Stomach smooth muscle (tissue), 2 donors: ENCODE results near the gene DHRSX.
"Not testable (repeated sequence)": the region's sequence is repeated elsewhere in the genome, so short reads cannot be mapped to it uniquely, and the experiment has no call there.

Source experiments
- H3K27ac ChIP-seq: one replicate; pipeline ENCODE4 v1.7.0; 2013; ENCODE audit warnings: mild to moderate bottlenecking, low read length, inconsistent platforms
- H3K27me3 ChIP-seq, 2 donors: one replicate each; pipeline ENCODE4 v1.7.0; 2013; ENCODE audit warnings: low read length in 2 of 2; ENCODE audit not compliant: insufficient read depth in 2 of 2, control insufficient read depth in 1 of 2
- H3K36me3 ChIP-seq, 2 donors: one replicate each; pipeline ENCODE4 v1.7.0; 2013; ENCODE audit warnings: low read length in 2 of 2; ENCODE audit not compliant: control insufficient read depth in 2 of 2, insufficient read depth in 2 of 2
- H3K4me1 ChIP-seq: one replicate; pipeline ENCODE4 v1.7.0; 2013; ENCODE audit warnings: low read length; ENCODE audit not compliant: control insufficient read depth, insufficient read depth
- H3K4me3 ChIP-seq, 2 donors: one replicate each; pipeline ENCODE4 v1.7.0; 2013; ENCODE audit warnings: low read length in 2 of 2
- H3K9ac ChIP-seq, 2 donors: one replicate each; pipeline ENCODE4 v1.7.0; 2013; ENCODE audit warnings: low read length in 2 of 2, mild to moderate bottlenecking in 1 of 2
- H3K9me3 ChIP-seq, 2 donors: one replicate each; pipeline ENCODE4 v1.7.0; 2013; ENCODE audit warnings: low read length in 2 of 2; ENCODE audit not compliant: control insufficient read depth in 2 of 2
- donor health status: healthy.
- donor health status: Pancreatic carcinoma.

DHRSX gene

DNA sequence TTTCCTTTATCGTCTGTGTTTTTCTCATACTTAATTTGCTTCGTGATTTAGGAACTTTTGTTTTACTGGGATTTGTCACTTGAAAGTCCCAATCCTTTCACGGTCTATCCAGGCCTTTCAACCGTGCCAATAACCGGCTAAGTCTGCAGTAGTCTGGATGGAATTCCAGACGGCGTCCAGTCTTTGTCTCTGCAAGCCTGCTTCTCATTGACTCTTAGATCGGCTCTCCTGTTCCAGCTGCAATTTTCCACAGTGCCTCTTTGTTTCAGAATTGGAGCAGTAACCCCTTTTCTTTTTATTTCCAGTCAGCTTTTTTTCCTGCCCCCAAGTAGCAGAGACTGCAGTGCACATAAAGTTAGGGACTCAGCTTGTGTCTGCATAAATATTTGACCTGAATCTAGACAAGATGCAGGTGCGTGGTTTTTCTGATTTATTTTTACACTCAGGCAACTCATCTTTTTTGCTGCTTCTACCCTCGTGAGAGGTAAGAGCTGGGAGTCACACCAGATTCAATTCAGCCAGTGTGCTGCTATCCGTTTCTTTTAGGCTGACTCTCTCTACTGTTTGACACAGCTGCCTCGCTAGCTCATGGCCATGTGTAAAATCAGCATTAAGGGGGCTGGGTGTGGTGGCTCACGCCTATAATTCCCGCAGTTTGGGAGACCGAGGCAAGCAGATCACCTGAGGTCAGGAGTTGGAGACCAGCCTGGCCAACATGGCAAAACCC, 37.4 kb upstream of the DHRSX start:
- Histone ChIP-seq H3K4me3 (no peak overlapping the region), H3K27ac (no peak overlapping the region), H3K9me3 (no peaks in the 10 kb centered on the region), H3K36me3 (no peaks in the 10 kb centered on the region), H3K9ac (no peak overlapping the region), H3K27me3 (no peaks in the 10 kb centered on the region), H3K4me1 (no peaks in the 10 kb centered on the region)

DNA sequence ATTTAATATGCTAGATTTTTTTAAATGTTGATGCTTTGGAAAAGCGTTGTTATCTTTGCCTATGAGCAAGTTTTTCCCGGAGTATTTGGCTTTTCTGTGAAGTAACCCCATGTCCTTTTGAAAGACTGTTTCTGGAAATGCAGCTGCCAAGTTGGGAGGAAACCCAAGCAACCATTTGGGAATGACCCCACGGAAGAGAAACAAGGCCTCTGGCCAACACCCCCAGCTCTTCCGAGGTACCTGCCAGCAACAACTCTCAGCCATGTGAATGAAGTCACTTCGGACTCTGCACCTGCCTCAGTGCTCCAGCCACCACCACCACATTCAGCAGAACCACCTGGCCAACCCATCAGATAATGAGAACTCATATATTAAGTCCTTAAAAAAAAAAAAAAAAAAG, 36.2 kb upstream of the DHRSX start:
- no peak overlapping the region for H3K27ac ChIP-seq
- no peaks in the 10 kb centered on the region for H3K4me1 ChIP-seq
- no peaks in the 10 kb centered on the region for H3K27me3 ChIP-seq
- no peak overlapping the region for H3K4me3 ChIP-seq
- no peaks in the 10 kb centered on the region for H3K36me3 ChIP-seq
- H3K9ac ChIP-seq, result no peak overlapping the region
- no peaks in the 10 kb centered on the region for H3K9me3 ChIP-seq

- H3K9me3 ChIP-seq, result no peaks in the 10 kb centered on the region
Observed at GRCh38 chrX:2536141-2536540, 35.4 kb upstream of the DHRSX start.

DNA sequence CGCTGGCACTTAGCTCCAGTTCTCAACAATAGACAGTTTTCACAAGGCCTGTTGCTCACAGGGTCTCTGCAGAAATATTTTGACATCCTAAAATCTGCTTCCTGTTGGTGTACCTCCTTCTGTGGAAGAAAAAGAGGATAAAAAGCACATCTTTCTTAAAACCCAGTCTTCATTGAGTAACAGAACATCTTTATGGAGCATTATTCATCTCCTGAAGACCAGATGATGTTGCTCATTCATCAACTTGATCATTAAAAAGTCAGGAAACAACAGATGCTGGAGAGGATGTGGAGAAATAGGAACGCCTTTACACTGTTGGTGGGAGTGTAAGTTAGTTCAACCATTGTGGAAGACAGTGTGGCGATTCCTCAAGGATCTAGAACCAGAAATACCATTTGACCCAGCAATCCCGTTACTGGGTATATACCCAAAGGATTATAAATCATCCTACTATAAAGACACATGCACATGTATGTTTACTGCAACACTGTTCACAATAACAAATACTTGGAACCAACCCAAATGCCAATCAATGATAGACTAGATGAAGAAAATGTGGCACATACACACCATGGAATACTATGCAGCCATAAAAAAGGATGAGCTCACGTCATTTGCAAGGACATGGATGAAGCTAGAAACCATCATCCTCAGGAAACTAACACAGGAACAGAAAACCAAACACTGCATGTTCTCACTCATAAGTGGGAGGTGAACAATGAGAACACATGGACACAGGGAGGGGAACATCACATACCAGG, 33.7 kb upstream of the DHRSX start:
- H3K36me3 ChIP-seq, H3K27ac ChIP-seq: not testable (repeated sequence)

More at GRCh38 chrX:2536141-2536540, 35.4 kb upstream of the DHRSX start:
- Histone ChIP-seq H3K4me3 (no peak overlapping the region), H3K27ac (no peak overlapping the region), H3K9ac (no peak overlapping the region), H3K36me3 (no peaks in the 10 kb centered on the region), H3K4me1 (no peaks in the 10 kb centered on the region), H3K27me3 (no peaks in the 10 kb centered on the region)

GRCh38 chrX:2533424-2533823, 32.6 kb upstream of the DHRSX start:
- no peak overlapping the region for H3K4me3 ChIP-seq
- no peaks in the 10 kb centered on the region for H3K27me3 ChIP-seq

More for the DNA sequence above, 33.7 kb upstream of the DHRSX start:
- not testable (repeated sequence) for H3K9ac ChIP-seq, H3K4me1 ChIP-seq, H3K27me3 ChIP-seq, H3K9me3 ChIP-seq, H3K4me3 ChIP-seq

GRCh38 chrX:2526390-2526789, 25.6 kb upstream of the DHRSX start:
- Histone ChIP-seq H3K27ac (no peak overlapping the region), H3K27me3 (peaks cover 0 to 2% of the 10 kb centered on the region in 2 donors), H3K36me3 (no peaks in the 10 kb centered on the region), H3K4me1 (no peaks in the 10 kb centered on the region), H3K4me3 (no peak overlapping the region), H3K9me3 (peaks cover 0 to 3% of the 10 kb centered on the region in 2 donors), H3K9ac (no peak overlapping the region)

More at GRCh38 chrX:2533424-2533823, 32.6 kb upstream of the DHRSX start:
- Histone ChIP-seq H3K36me3 (no peaks in the 10 kb centered on the region), H3K9me3 (no peaks in the 10 kb centered on the region), H3K9ac (no peak overlapping the region), H3K4me1 (no peaks in the 10 kb centered on the region), H3K27ac (no peak overlapping the region)

DNA sequence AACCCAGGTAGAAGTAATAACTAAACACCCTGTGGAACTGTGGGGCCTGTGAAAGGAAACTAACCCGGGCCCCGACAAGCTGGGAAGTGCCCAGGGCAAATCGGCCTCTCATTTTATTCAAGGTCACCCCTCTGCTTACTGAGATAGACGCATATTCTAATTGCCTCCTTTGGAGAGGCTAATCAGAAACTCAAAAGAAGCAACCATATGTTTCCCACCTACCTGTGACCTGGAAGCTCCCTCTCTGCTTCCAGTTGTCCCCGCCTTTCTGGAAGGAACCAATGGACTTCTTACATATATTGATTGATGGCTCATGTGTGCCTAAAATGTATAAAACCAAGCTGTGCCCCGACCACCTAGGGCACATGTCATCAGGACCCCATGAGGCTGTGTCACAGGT, 23.1 kb upstream of the DHRSX start:
- peaks cover 0 to 3% of the 10 kb centered on the region in 2 donors for H3K9me3 ChIP-seq
- H3K9ac ChIP-seq, result no peak overlapping the region
- no peaks in the 10 kb centered on the region for H3K36me3 ChIP-seq
- no peaks in the 10 kb centered on the region for H3K4me1 ChIP-seq
- H3K4me3 ChIP-seq, result no peak overlapping the region
- H3K27me3 ChIP-seq, result peaks cover 0 to 2% of the 10 kb centered on the region in 2 donors
- H3K27ac ChIP-seq, result no peak overlapping the region

DNA sequence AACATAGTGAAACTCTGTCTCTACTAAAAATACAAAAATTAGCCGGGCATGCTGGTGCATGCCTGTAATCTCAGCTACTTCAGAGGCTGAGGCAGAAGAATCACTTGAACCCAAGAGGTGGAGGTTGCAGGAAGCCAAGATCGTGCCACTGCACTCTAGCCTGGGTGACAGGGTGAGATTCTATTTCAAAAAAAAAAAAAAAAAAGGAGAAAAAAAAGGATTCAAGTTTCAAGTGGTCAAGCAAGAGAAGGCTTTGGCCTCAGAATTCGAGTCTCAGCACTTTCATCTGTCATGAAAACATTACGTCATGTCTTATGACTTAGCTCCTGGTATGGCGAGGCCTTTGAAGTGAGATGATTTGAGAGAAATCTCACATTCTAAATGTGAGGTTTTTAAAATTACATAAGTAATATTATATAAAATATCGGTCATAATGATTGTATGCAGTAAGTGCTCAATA, 21.2 kb upstream of the DHRSX start:
- H3K9ac ChIP-seq, result no peak overlapping the region
- no peak overlapping the region for H3K27ac ChIP-seq
- H3K4me3 ChIP-seq, result no peak overlapping the region
- no peaks in the 10 kb centered on the region for H3K36me3 ChIP-seq
- peaks cover 0 to under 1% of the 10 kb centered on the region in 2 donors for H3K27me3 ChIP-seq
- peaks cover 0 to 3% of the 10 kb centered on the region in 2 donors for H3K9me3 ChIP-seq
- no peaks in the 10 kb centered on the region for H3K4me1 ChIP-seq

DNA sequence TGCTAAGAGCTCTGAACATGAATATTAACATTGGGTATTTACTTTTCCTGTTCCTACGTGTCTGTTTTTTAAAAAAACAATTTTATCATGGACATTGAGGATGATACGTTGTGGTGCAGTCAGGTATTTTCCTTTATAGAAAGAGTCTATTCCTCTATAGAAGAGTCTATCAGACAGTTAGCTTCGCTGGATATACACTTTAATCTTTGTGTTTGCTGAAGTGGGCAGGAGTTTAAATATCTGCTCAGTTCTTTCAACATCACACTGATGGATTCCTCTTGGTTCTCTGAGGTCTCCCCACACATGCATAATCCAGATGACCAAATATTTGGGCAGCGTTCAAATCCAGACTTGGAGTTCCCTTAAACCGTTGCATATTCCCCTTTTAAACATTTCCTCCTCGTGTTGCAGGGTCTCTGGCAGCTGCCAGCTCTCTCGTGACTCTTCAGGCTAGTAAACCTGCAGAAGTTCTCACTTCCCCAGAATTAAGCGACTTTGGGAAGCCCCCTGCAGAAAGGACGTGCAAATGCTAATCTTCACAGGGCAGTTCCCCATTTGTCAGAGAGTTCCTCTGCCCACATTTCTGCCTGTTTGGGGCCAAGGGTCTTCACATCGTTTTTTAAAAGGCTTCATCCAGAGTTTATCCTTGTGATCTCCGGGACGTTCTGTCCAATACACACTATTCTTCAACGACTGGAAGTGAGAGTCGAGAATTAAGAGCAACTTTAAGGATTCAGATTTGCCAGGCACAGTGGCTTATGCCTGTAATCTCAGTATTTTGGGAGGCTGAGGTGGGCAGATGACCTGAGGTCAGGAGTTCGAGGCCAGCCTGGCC, 20.5 kb upstream of the DHRSX start:
- H3K4me1 ChIP-seq, result no peaks in the 10 kb centered on the region
- no peak overlapping the region for H3K4me3 ChIP-seq
- H3K36me3 ChIP-seq, result no peaks in the 10 kb centered on the region
- no peak overlapping the region for H3K9ac ChIP-seq
- no peak overlapping the region for H3K27ac ChIP-seq
- H3K27me3 ChIP-seq, result no peaks in the 10 kb centered on the region
- peaks cover 0 to 2% of the 10 kb centered on the region in 2 donors for H3K9me3 ChIP-seq

DNA sequence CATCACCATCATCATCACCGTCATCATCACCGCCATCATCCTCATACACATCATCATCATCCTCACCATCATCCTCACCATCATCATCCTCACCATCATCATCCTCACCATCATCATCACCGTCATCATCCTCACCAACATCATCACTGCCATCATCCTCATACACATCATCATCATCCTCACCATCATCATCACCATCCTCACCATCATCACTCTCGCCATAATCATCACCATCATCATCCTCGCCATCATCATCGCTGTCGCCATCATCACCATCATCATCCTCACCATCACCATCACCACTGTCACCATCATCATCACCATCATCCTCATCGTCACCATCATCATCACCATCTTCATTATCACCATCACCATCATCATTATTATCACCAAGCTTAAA, 19.8 kb upstream of the DHRSX start:
- Histone ChIP-seq H3K9ac (no peak overlapping the region), H3K9me3 (no peaks in the 10 kb centered on the region), H3K4me3 (no peak overlapping the region), H3K4me1 (no peaks in the 10 kb centered on the region), H3K27me3 (no peaks in the 10 kb centered on the region), H3K36me3 (no peaks in the 10 kb centered on the region), H3K27ac (no peak overlapping the region)
